Glomerular visceral epithelial cell (primary cell): ENCODE measurements around the gene WWC2.
"Not testable (repeated sequence)": the region's sequence is repeated elsewhere in the genome, so short reads cannot be mapped to it uniquely, and the experiment has no call there.

ENCODE experiments used
- DNase-seq: peaks from one replicate; pipeline ENCODE4 v3.0.0-alpha.2; 2016; ENCODE audit errors: extremely low spot score

Gene WWC2

DNA sequence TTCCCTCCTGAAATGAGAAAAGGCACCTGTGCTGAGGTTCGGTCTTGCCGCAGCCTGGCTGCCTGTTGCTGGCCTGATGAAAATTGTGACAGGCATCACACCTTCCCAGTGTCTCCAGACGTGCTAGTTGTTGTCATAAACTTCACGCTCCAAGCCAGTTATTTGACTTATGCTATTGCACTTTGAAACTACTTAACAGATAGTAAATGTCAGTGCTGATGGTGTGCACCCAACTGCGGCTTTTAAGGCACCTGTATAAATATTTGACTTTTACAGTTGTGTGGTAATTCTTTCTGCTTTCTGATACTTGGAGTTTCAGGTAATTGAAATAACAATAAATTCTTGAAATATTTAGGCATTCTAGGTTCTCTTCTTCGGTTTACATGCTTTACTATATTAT, 1.8 kb downstream of the WWC2 start:
- peak; percentile 29 for DNase-seq

GRCh38 chr4:183101956-183102480, 3.0 kb downstream of the WWC2 start:
- no peak for DNase-seq

GRCh38 chr4:183105092-183105491, 6.0 kb downstream of the WWC2 start:
- no peak for DNase-seq

DNA sequence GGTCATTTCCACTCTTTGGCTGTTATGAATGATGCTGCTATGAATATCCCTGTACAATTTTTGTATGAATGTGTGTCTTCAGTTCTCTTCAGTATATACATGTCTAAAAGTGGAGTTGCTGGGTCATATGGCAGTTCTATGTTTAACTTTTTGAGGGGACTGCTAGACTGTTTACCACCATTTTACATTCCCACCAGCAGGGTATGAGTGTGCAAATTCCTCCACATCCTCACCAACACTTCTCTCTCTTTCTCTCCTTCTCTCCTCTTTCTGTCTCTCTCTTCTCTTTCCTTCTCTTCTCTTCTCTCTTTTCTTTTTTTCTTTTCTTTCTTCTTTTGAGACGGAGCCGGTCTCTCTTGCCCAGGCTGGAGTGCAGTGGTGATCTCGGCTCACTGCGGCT, 7.8 kb downstream of the WWC2 start:
- DNase-seq, result no peak

DNA sequence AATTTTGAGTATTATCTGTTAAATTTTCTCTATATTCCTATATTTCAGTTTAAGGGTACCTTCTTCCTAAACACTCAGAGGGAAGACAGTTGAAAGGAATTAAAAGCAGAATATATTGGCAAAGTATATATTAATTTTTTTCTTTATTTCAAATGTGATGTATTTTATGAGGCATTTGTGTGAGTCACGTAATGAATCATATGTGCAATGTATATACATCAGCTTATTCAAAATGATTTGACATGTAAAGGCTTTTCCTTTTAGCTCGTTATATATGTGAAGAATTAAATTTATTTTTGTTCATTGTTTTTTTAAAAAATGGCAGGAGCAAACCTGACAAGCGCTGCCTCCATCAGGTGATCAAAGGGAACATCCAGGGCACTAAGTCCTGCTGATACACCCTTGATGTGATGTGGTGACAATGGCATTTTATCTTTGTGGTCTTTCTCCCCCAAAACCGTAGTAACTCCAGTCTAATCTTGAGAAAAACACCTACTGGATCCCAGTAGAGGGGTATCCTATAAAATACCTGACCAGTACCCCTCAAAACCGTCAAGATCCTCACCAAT, 8.9 kb downstream of the WWC2 start:
- DNase-seq, result no peak

- no peak for DNase-seq
Measured at GRCh38 chr4:183110244-183110643, 11.2 kb downstream of the WWC2 start.

DNA sequence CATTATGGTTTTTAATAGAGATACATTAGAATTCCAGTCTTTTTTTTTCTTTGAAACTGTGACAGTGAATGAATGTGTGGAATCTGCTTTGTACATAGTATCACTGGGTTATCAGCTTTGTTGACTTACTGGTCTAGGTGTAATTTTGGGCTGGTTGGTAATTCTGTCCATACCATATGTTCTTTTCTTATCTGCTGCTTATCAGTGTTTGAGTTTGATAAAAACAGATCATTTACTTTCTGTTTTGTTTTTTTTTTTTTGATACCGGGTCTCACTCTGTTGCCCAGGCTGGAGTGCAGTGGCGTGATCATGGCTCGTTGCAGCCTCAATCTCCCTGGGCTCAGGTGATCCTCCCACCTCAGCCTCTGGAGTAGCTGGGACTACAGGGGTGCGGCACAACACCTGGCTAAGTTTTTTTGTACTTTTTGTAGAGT, 12.4 kb downstream of the WWC2 start:
- no peak for DNase-seq

GRCh38 chr4:183118141-183118540, 19.1 kb downstream of the WWC2 start:
- peak; percentile 18 for DNase-seq

DNA sequence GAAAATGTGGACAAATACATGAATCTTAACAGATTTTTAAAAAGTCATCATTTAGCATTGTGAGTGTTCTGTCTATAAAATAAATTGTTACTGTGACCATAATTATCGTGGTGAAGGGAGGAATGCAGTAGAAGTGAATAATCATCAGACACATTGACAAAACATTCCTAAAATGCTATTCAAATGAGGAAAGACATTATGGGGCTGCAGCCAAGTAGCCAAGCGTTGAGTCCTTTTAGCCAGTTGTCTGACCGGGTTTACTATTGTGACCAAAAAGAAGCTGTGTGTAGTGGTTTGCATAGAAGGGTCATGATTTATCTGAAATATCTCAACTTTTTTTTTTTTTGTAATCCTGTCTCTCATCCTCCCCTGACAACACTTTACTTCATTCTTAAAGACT, 19.5 kb downstream of the WWC2 start:
- DNase-seq, result peak; percentile 93

GRCh38 chr4:183121660-183122059, 22.6 kb downstream of the WWC2 start:
- not testable (repeated sequence) for DNase-seq

- no peak for DNase-seq
Measured at GRCh38 chr4:183124228-183124627, 25.2 kb downstream of the WWC2 start.

DNA sequence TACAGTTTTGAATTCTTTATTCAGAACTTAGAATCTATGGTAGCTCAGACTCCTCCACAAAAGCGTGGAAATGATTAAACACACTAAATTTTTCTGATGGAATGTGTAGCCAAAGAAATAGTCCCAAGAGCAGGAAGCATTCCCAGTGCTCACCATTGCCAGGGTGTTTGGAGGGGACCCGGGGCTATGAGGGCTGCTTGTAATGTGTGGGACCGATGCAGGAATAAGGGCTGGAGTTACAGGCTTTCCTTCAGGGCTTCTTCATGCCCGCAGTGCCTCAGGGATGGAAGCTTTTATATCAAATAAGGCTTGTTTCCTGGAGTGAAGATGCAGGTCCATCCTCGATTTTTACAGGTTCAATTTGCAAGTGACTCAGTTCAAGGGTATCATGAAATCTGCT, 25.8 kb downstream of the WWC2 start:
- DNase-seq, result no peak

DNA sequence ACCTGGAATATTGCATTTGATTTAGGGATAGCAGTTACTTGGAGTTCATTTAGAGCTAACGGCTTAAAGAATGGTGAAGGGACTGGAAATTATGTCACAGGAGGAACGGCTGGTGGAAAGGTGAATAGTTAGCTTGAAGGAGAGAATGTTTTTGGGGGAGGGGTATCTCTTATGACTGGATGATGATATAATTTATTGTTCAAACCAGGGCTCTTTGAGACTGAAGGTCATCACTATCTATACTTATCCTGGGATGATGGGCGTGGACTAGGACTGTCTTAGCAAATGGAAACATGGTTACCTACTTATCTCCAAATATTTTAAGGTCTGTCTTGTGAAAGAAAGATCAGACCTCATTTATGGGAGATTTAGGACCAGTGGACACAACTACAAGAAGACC, 30.1 kb downstream of the WWC2 start:
- DNase-seq, result no peak

DNA sequence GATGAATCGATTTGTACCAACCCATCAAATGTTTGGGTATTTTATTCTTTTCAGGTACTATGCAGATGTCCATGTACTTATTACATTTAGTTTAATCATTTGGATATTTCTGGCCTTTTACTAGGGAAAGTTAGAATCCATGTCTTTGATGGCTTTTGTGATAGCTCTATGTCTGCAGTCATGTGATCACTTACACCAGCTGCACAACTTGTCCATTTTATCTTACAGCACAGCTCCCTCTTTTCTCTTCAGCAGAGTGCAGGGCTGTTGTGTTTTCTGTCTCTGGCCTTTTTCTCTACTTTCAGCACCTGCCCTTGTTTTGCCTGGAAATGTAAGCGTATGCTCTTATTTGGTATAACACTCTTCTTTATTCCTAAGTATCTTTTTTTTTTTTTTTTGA, 30.6 kb downstream of the WWC2 start:
- DNase-seq, result no peak

- peak; percentile 76 for DNase-seq
Measured at GRCh38 chr4:183130328-183131155, 31.5 kb downstream of the WWC2 start.

DNA sequence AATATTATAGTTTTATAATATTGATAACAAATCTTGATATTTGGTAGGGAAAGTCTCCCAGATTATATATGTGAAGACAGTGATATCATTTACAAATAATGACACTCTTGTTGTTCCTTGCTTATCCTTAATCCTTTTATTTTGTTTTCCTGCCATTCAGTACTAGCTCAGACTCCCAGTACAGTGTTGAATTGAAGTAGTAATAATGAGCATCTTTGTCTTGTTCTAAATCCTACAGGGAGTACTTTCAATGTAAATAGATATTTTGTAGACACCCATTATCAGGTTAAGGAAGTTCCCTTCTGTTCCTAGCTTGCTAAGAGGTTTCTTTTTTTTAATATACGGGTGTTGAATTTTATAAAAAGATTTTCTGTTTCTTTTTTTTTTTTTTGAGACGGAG, 33.0 kb downstream of the WWC2 start:
- DNase-seq, result no peak

DNA sequence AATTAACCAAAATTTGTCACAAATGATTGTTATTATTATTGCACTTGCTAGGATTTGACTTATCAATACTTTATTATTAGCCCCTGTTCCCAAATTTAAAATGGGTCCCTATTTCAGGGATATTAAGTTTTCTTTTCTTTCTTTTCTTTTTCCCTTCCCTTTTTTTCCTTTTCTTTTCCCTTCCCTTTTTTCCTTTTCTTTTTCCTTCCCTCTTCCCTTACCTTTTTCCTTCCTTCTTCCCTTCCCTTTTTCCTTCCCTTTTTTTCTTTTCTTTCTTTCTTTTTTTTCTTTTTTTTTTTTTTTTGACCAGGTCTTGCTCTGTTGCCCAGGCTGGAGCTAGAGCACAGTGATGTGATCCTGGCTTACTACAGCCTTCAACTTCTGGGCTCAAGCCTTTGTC, 33.8 kb downstream of the WWC2 start:
- DNase-seq, result no peak

DNA sequence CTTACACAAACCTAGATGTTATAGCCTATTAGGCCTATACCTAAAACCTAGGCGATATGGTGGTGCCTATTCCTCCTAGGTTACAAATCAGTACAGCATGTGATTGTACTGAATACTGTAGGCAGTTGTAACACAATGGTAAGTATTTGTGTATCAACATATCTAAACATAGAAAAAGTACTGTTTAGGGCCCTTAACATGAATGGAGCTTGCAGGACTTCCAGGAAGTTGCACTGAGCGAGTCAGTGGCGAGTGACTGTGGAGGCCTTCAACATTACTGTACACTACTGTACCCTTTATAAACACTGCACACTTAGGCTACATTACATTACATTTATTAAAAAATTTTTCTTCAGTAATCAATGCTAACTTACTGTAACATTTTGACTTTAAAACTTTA, 37.8 kb downstream of the WWC2 start:
- no peak for DNase-seq

GRCh38 chr4:183139058-183139750, 40.1 kb downstream of the WWC2 start:
- DNase-seq, result no peak

GRCh38 chr4:183139972-183140570, 41.0 kb downstream of the WWC2 start:
- DNase-seq, result no peak

DNA sequence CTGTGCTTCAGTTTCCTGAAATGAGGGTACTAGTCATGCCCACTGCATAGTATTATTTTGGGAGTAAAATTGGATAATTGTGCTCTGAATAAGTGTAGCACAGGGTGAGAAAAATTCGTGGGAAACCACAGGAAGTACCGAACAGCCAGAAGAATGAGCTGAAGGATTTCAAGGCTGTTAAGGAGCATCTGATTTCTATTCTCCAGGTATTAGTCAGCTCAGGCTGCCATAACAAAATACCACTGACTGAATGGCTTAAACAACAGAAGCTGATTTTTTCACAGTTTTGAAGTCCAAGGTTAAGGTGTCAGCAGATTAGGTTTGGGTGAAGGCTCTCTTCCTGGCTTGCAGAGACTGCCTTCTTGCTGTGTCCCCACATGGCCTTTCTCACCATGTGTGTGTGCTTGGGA, 41.9 kb downstream of the WWC2 start:
- DNase-seq, result peak; percentile 62

DNA sequence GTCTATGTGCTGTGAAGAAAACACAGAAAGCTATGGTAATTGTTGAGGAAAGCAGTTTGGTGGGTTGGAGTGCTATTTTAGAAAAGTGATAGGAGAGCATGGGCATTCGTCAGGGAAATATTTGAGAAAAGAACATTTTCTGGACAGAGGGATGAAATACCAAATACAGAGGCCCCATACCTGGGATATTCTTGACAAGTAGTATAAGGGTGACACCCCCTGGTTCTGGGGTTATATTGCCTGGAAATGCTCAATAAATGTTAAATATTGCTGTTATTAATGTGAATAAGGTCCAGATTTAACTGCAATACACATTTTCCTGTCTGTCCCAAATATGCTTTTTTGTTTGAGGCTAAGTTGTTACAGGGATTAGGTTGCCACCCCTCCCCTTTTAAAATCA, 42.9 kb downstream of the WWC2 start:
- no peak for DNase-seq
